Ectodermal cell (in vitro differentiated cells): ENCODE data around the gene KAT2B.
"Not testable (repeated sequence)": the region's sequence is repeated elsewhere in the genome, so short reads cannot be mapped to it uniquely, and the experiment has no call there.

Experiments used
- H3K27ac ChIP-seq: 2 replicates; pipeline ENCODE4 v1.7.0; 2013; ENCODE audit warnings: mild to moderate bottlenecking, low read depth, low read length; ENCODE audit not compliant: insufficient read depth, poor library complexity, severe bottlenecking
- H3K27me3 ChIP-seq: 2 replicates; pipeline ENCODE4 v1.7.0; 2013; ENCODE audit warnings: mild to moderate bottlenecking, low read length; ENCODE audit not compliant: insufficient read depth, control insufficient read depth, poor library complexity, severe bottlenecking
- H3K36me3 ChIP-seq: one replicate; pipeline ENCODE4 v1.7.0; 2013; ENCODE audit warnings: low read length; ENCODE audit not compliant: control insufficient read depth, insufficient read depth
- H3K4me1 ChIP-seq: one replicate; pipeline ENCODE4 v1.7.0; 2013; ENCODE audit warnings: low read length; ENCODE audit not compliant: control insufficient read depth, insufficient read depth
- H3K4me3 ChIP-seq: 2 replicates; pipeline ENCODE4 v1.7.0; 2013; ENCODE audit warnings: low read depth, low read length, control low read depth; ENCODE audit not compliant: insufficient read depth
- H3K9me3 ChIP-seq: 2 replicates; pipeline ENCODE4 v1.7.0; 2013; ENCODE audit warnings: mild to moderate bottlenecking, low read length, moderate library complexity; ENCODE audit not compliant: control insufficient read depth
- WGBS, 2 experiments: methylation state at CpG; one replicate each; pipeline ENCODE4 v1.1.7; 2013; ENCODE audit warnings: missing lambda C conversion rate in 2 of 2; 5-methylcytosine and 5-hydroxymethylcytosine counted together

KAT2B gene

DNA sequence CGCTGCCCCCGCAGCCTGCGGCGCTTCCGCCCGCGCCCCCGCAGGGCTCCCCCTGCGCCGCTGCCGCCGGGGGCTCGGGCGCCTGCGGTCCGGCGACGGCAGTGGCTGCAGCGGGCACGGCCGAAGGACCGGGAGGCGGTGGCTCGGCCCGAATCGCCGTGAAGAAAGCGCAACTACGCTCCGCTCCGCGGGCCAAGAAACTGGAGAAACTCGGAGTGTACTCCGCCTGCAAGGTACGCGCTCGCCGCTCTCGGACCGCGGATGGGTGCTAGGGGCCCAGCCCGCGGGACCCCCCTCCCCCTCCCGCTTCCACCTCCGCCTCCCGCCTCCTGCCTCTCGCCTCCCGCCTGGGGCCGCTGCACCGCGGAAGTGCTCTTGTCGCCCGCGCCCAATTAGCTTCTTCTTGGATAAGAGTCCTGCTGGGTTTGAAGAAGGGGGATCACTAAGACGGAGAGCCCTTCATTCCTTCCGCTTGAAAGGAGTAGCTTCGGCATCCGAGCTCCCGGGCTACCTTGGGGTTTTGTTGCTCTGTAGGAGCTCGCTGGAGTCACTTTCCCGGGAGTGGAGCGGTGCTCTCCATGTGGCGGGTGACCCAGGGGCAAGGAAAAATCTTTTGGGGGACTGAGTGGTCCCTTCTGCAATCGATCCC lies 426 bp downstream of the KAT2B start:
- H3K4me3 ChIP-seq: peak overlapping the region; percentile 78
- peaks cover 8% of the 10 kb centered on the region for H3K4me1 ChIP-seq
- 0% methylated on average over 64 of the region's 64 CpGs for WGBS, 2 experiments
- H3K9me3 ChIP-seq: no peaks in the 10 kb centered on the region
- peak overlapping the region; percentile 66 for H3K27ac ChIP-seq
- H3K36me3 ChIP-seq: no peaks in the 10 kb centered on the region
- no peaks in the 10 kb centered on the region for H3K27me3 ChIP-seq

DNA sequence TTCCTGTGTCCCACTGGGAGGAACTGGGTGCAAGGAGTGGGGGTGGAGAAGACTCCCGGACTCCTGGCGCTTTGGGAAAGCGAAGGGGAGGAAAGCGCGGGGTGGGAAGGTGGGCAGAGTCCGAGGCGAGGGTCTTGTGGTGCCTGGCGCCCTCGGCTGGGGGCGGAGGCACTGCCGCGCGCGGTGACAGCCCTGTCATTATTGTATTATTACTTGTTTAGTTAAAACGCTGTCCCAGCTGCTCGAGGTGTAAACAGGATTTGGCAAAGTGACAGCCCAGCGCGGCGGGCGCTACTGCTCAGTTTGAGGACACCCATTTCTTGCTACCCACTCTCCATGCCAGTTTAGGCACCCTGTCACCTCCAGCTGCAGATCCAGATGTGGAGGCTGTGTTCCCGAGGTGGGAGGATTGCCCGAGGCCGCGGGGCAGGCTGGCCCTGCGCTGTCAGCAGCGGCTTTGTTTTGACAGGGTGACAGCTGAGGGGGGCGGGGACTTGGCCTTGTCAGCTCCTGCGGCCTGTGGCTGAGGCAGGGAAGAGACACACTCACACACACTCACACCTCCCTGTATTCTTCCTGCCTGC lies 1.0 kb downstream of the KAT2B start:
- no peaks in the 10 kb centered on the region for H3K9me3 ChIP-seq
- H3K36me3 ChIP-seq: no peaks in the 10 kb centered on the region
- peaks cover 8% of the 10 kb centered on the region for H3K4me1 ChIP-seq
- H3K27me3 ChIP-seq: no peaks in the 10 kb centered on the region
- no peak overlapping the region for H3K27ac ChIP-seq
- peak overlapping the region; percentile 78 for H3K4me3 ChIP-seq
- 1% methylated on average over 28 of the region's 28 CpGs for WGBS, 2 experiments

DNA sequence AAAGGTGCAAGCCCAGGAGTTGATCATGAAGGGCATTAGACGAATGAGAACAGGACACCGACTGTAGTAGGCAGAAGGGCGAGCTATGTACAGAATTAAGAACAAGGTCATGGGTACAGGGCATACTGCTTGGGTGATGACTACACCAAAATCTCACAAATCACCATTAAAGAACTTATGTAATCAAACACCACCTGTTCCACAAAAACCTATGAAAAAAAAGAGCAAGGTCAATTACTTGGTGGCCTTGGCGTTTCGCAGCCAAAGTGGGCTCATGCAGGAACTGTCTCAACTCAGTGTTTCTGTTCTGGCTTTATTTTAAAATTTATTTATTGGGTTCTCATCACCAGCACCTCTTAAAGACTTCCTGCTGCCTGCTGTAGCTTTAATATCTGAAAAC lies 2.1 kb downstream of the KAT2B start:
- Histone ChIP-seq H3K4me3 (no peak overlapping the region), H3K4me1 (peaks cover 8% of the 10 kb centered on the region)
- 61 to 70% methylated on average over 5 of the region's 5 CpGs for WGBS, 2 experiments

DNA sequence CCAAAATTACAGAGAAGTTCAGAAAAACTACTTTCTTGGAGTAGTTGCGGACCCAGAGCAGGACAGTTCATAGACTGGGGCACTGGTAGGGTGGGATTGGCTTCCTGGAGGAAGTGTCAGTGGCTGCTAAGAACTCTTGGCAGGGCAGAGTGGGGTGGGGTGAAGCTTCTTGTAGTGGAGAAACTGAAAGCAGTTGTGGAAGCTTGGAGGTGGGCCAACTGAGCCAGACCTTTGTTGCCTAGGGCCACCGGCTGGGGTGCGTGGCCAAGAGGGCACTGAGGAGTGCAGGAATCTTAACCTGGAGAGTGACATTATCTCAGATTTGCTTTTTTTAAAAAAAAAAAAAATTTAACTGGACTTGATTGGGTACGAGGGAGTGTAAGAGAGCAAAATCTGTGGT lies 3.1 kb downstream of the KAT2B start:
- H3K27me3 ChIP-seq: no peaks in the 10 kb centered on the region
- 86 to 89% methylated on average over 4 of the region's 4 CpGs for WGBS, 2 experiments
- H3K9me3 ChIP-seq: no peaks in the 10 kb centered on the region
- H3K36me3 ChIP-seq: no peaks in the 10 kb centered on the region
- no peak overlapping the region for H3K4me3 ChIP-seq
- peaks cover 6% of the 10 kb centered on the region for H3K4me1 ChIP-seq
- H3K27ac ChIP-seq: no peak overlapping the region

More for the DNA sequence above, 2.1 kb downstream of the KAT2B start:
- H3K36me3 ChIP-seq: no peaks in the 10 kb centered on the region
- H3K27ac ChIP-seq: no peak overlapping the region
- no peaks in the 10 kb centered on the region for H3K9me3 ChIP-seq
- no peaks in the 10 kb centered on the region for H3K27me3 ChIP-seq

- peaks cover 2% of the 10 kb centered on the region for H3K4me1 ChIP-seq
- WGBS, 2 experiments: 90 to 97% methylated on average over 4 of the region's 4 CpGs
- no peak overlapping the region for H3K27ac ChIP-seq
- H3K9me3 ChIP-seq: no peaks in the 10 kb centered on the region
- H3K27me3 ChIP-seq: no peaks in the 10 kb centered on the region
- no peaks in the 10 kb centered on the region for H3K36me3 ChIP-seq
- no peak overlapping the region for H3K4me3 ChIP-seq
Observed at GRCh38 chr3:20043825-20044224, 3.6 kb downstream of the KAT2B start.

- H3K9me3 ChIP-seq, H3K27me3 ChIP-seq, H3K4me1 ChIP-seq, H3K27ac ChIP-seq, H3K4me3 ChIP-seq, H3K36me3 ChIP-seq: not testable (repeated sequence)
- WGBS, 2 experiments: 85 to 91% methylated on average over 3 of the region's 3 CpGs
Observed at GRCh38 chr3:20045141-20045540, 4.9 kb downstream of the KAT2B start.

GRCh38 chr3:20046556-20046955 lies 6.3 kb downstream of the KAT2B start:
- Histone ChIP-seq H3K4me3 (no peak overlapping the region), H3K9me3 (no peaks in the 10 kb centered on the region), H3K27ac (no peak overlapping the region), H3K4me1 (no peaks in the 10 kb centered on the region), H3K36me3 (no peaks in the 10 kb centered on the region), H3K27me3 (no peaks in the 10 kb centered on the region)
- 88 to 92% methylated on average over 1 of the region's 1 CpG for whole genome bisulfite sequencing, 2 experiments

DNA sequence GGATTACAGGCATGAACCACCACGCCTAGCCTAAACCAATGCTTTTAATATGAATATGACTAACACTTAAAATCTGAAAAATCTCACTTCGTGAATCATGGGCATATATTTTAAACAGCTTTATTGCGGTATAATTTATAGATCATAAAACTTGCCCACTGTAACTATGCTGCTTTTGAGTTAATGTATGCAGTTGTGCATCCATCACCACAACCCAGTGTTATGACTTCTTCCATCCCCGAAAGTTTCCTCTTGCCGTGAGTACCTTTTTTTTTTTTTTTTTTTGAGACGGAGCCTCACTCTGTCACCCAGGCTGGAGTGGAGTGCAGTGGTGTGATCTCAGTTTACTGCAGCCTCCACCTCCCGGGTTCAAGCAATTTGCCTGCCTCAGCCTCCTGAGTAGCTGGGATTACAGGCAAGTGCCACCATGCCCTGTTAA lies 7.1 kb downstream of the KAT2B start:
- Histone ChIP-seq H3K36me3 (no peaks in the 10 kb centered on the region), H3K27ac (no peak overlapping the region), H3K4me3 (no peak overlapping the region), H3K4me1 (no peaks in the 10 kb centered on the region), H3K27me3 (no peaks in the 10 kb centered on the region), H3K9me3 (no peaks in the 10 kb centered on the region)
- 91 to 95% methylated on average over 7 of the region's 7 CpGs for WGBS, 2 experiments

GRCh38 chr3:20047976-20048883 lies 8.0 kb downstream of the KAT2B start:
- no peaks in the 10 kb centered on the region for H3K36me3 ChIP-seq
- 85 to 89% methylated on average over 9 of the region's 9 CpGs for WGBS, 2 experiments
- H3K9me3 ChIP-seq: no peaks in the 10 kb centered on the region
- H3K4me3 ChIP-seq: no peak overlapping the region
- H3K27ac ChIP-seq: no peak overlapping the region
- no peaks in the 10 kb centered on the region for H3K27me3 ChIP-seq
- H3K4me1 ChIP-seq: no peaks in the 10 kb centered on the region

DNA sequence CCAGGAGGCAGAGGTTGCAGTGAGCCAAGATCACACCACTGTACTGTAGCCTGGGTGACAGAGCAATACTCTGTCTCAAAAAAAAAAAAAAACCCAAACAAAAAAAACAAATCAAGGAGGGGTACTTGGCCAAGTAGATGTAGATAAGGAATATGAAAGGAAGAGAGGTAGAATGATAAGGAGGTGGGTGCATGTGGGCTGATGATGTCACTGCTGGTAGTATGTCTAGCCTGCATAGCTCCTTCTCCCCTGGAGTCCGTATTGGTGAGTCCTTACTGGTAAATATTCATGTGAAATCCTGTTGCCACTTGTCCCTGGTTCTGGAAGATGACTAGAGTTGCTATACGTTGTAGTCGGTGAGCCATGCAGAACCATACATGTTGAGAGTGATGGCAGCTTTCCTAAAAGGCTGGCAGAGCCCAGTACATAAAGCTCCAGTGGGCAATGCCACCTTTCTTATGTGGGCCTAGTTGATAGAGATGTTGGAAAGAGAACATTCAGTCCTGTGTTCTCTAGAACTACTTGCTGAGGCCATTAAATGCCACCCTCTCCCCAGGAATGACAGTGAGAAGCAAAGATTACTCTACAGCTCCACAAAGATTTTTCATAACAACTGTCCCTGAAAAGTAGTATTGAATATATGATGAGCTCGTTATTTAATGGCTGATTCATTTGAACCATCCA lies 11.0 kb downstream of the KAT2B start:
- H3K36me3 ChIP-seq: no peaks in the 10 kb centered on the region
- WGBS, 2 experiments: 92 to 98% methylated on average over 3 to 4 of the region's 4 CpGs
- no peaks in the 10 kb centered on the region for H3K27me3 ChIP-seq
- H3K4me1 ChIP-seq: no peaks in the 10 kb centered on the region
- no peak overlapping the region for H3K27ac ChIP-seq
- H3K9me3 ChIP-seq: no peaks in the 10 kb centered on the region
- no peak overlapping the region for H3K4me3 ChIP-seq
